HepG2 (cell line): ENCODE measurements around the gene ACER2. TPM values are rescaled to one million over a fixed set of nuclear protein-coding genes. Genes with fewer than 3 reads are reported as not detected.

Source experiments
- ATAC-seq: fragments of 200-7000 bp; cut with Tn5 transposase; 3 replicates; pipeline ENCODE4 v1.9.1; 2020; ENCODE audit warnings: mild to moderate bottlenecking, moderate library complexity
- BruUV-seq: library from RNA; stranded (reverse); fragments of 400-500 nt; replicated peaks from 2 replicates; lab custom pipeline; 2021; lab: Mats Ljungman, UMichigan
- CTCF ChIA-PET: fragments of 300-600 bp; formaldehyde crosslinking; extraction: SDS; loops from one replicate; lab custom pipeline; 2021; ENCODE audit warnings: low total read pairs, inconsistent platforms, low intra/inter-chr PET ratio; lab: Yijun Ruan, JAX
- POLR2A ChIA-PET: fragments of 350-600 bp; sonication (Branson Sonifier 250); formaldehyde crosslinking; loops from one replicate; lab custom pipeline; 2020; ENCODE audit warnings: antibody characterized with exemption, inconsistent platforms; lab: Yijun Ruan, JAX
- DNase-seq: peaks from one replicate; pipeline ENCODE4 v3.0.0-alpha.2; 2015; ENCODE audit warnings: low spot score
- FAIRE-seq: peaks from 3 replicates; lab custom pipeline; 2011; peaks lifted over from hg19 to GRCh38; lab: Jason Lieb, UNC
- H2AFZ ChIP-seq: one replicate; pipeline ENCODE4 v1.6.1; 2011; ENCODE audit warnings: low read length, inconsistent platforms
- H3K27ac ChIP-seq: fragments of 300-600 bp; 3 replicates; pipeline ENCODE4 v1.8.0; 2011; ENCODE audit warnings: mixed run types, mild to moderate bottlenecking, mixed read lengths, low read length, inconsistent platforms; ENCODE audit not compliant: insufficient read depth; ENCODE audit errors: extremely low read length
- H3K27me3 ChIP-seq, 2 experiments: fragments of 200-600 bp in 1 of 2; 2 replicates in 1 of 2; 3 replicates in 1 of 2; pipeline versions ENCODE4 v1.6.0 to v1.8.0; 2011; ENCODE audit warnings: low read length in 2 of 2, mild to moderate bottlenecking in 2 of 2, moderate library complexity in 2 of 2, inconsistent platforms in 1 of 2; ENCODE audit not compliant: insufficient read depth in 2 of 2, control insufficient read depth in 1 of 2
- H3K36me3 ChIP-seq, 2 experiments: fragments of 200-600 bp in 1 of 2; replicated peaks in 1 of 2; 2 replicates in 1 of 2; 3 replicates in 1 of 2; pipeline versions ENCODE4 v1.5.1 to v1.8.0; 2011; ENCODE audit warnings: low read length in 2 of 2, inconsistent platforms in 1 of 2; ENCODE audit not compliant: insufficient read depth in 2 of 2, control insufficient read depth in 1 of 2
- H3K4me1 ChIP-seq: 2 replicates; pipeline ENCODE4 v1.5.1; 2012; ENCODE audit warnings: low read length, inconsistent platforms; ENCODE audit not compliant: insufficient read depth
- H3K4me2 ChIP-seq: 2 replicates; pipeline ENCODE4 v1.6.0; 2011; ENCODE audit warnings: low read depth, low read length, inconsistent platforms
- H3K4me3 ChIP-seq, 3 experiments: fragments of 200-600 bp in 1 of 3; sonication (generic), shearing (Covaris generic) in 1 of 3; replicated peaks in 1 of 3; 2 replicates each; pipeline ENCODE4 v1.5.1; 2011 to 2016; ENCODE audit warnings: low read length in 3 of 3, inconsistent platforms in 2 of 3, low read depth in 2 of 3, mild to moderate bottlenecking in 2 of 3, control low read depth in 1 of 3, mixed read lengths in 1 of 3; ENCODE audit not compliant: insufficient read depth in 1 of 3
- H3K79me2 ChIP-seq: one replicate; pipeline ENCODE4 v1.6.1; 2011; ENCODE audit warnings: low read length, inconsistent platforms; ENCODE audit not compliant: insufficient read depth
- H3K9ac ChIP-seq: 2 replicates; pipeline ENCODE4 v1.6.0; 2011; ENCODE audit warnings: mild to moderate bottlenecking, low read depth, low read length, inconsistent platforms; ENCODE audit not compliant: insufficient read depth
- H3K9me3 ChIP-seq: 2 replicates; pipeline ENCODE4 v1.5.1; 2012; ENCODE audit warnings: mild to moderate bottlenecking, low read length
- H4K20me1 ChIP-seq: 2 replicates; pipeline ENCODE4 v1.6.0; 2011; ENCODE audit warnings: inconsistent platforms, mild to moderate bottlenecking, low read length, moderate library complexity; ENCODE audit not compliant: insufficient read depth
- AHR ChIP-seq: IDR thresholded peaks from 2 replicates; pipeline ENCODE4 v1.6.1; 2018; ENCODE audit warnings: missing genetic modification reagents, missing compliant biosample characterization
- CCDC6 ChIP-seq: sonication (generic); formaldehyde crosslinking; IDR thresholded peaks from 2 replicates; pipeline ENCODE4 v1.8.1; 2022; ENCODE audit warnings: mild to moderate bottlenecking, missing genetic modification reagents, moderate library complexity
- CHD2 ChIP-seq: IDR thresholded peaks from 2 replicates; pipeline ENCODE4 v1.6.1; 2011; ENCODE audit warnings: low read depth, low read length, improper control_type of control experiment
- GTF2F1 ChIP-seq: fragments of 150-350 bp; IDR thresholded peaks from 2 replicates; pipeline ENCODE4 v1.6.1; 2014; ENCODE audit warnings: low read length
- HOXD1 ChIP-seq: sonication (generic); formaldehyde crosslinking; IDR thresholded peaks from 2 replicates; pipeline ENCODE4 v1.5.0; 2020; ENCODE audit warnings: missing genetic modification reagents
- MAF1 ChIP-seq: sonication (generic); formaldehyde crosslinking; IDR thresholded peaks from 2 replicates; pipeline ENCODE4 v1.5.0; 2020; ENCODE audit warnings: missing genetic modification reagents, borderline replicate concordance
- PHF21A ChIP-seq: sonication (generic); formaldehyde crosslinking; IDR thresholded peaks from 2 replicates; pipeline ENCODE4 v1.5.0; 2020; ENCODE audit warnings: mild to moderate bottlenecking, missing genetic modification reagents
- POLR2G ChIP-seq: fragments of 200-400 bp; formaldehyde crosslinking; IDR thresholded peaks from 2 replicates; pipeline ENCODE4 v1.6.1; 2018; ENCODE audit warnings: mild to moderate bottlenecking, low read depth, low read length, moderate library complexity
- PPARG ChIP-seq: conservative IDR thresholded peaks from 2 replicates; pipeline ENCODE4 v1.6.1; 2016; ENCODE audit warnings: missing biosample characterization, missing genetic modification reagents
- RAD51 ChIP-seq: fragments of 450-650 bp; IDR thresholded peaks from 2 replicates; pipeline ENCODE4 v1.6.1; 2016; ENCODE audit warnings: borderline replicate concordance
- SIX4 ChIP-seq: sonication (generic); formaldehyde crosslinking; IDR thresholded peaks from 2 replicates; pipeline ENCODE4 v1.4.0; 2020; ENCODE audit warnings: missing genetic modification reagents
- SMAD1 ChIP-seq: sonication (generic); formaldehyde crosslinking; IDR thresholded peaks from 2 replicates; pipeline ENCODE4 v1.4.0; 2020; ENCODE audit warnings: missing genetic modification reagents, low read depth, mild to moderate bottlenecking, borderline replicate concordance
- SMARCC2 ChIP-seq: fragments of 450-650 bp; IDR thresholded peaks from 2 replicates; pipeline ENCODE4 v1.6.1; 2017; ENCODE audit warnings: antibody characterized with exemption, mild to moderate bottlenecking
- TARDBP ChIP-seq: sonication (generic); formaldehyde crosslinking; IDR thresholded peaks from 2 replicates; pipeline ENCODE4 v1.8.0; 2022; ENCODE audit warnings: mild to moderate bottlenecking, missing genetic modification reagents
- ZBTB10 ChIP-seq: sonication (generic); formaldehyde crosslinking; IDR thresholded peaks from 2 replicates; pipeline ENCODE4 v1.4.0; 2020; ENCODE audit warnings: missing genetic modification reagents, borderline replicate concordance
- ZNF12 ChIP-seq: sonication (generic); formaldehyde crosslinking; IDR thresholded peaks from 2 replicates; pipeline ENCODE4 v1.5.0; 2020; ENCODE audit warnings: missing genetic modification reagents
- ZNF235 ChIP-seq: sonication (generic); formaldehyde crosslinking; IDR thresholded peaks from 2 replicates; pipeline ENCODE4 v1.8.1; 2023; ENCODE audit warnings: mild to moderate bottlenecking, missing genetic modification reagents, borderline replicate concordance
- ZNF256 ChIP-seq: sonication (generic); formaldehyde crosslinking; conservative IDR thresholded peaks from 2 replicates; pipeline ENCODE4 v1.4.0; 2020; ENCODE audit warnings: missing genetic modification reagents
- ZNF282 ChIP-seq: fragments of 450-650 bp; IDR thresholded peaks from 2 replicates; pipeline ENCODE4 v1.6.1; 2018; ENCODE audit not compliant: partially characterized antibody
- ZNF367 ChIP-seq: sonication (generic); formaldehyde crosslinking; IDR thresholded peaks from 2 replicates; pipeline ENCODE4 v1.4.0; 2020; ENCODE audit warnings: missing genetic modification reagents, borderline replicate concordance
- ZNF768 ChIP-seq: sonication (generic); formaldehyde crosslinking; IDR thresholded peaks from 2 replicates; pipeline ENCODE4 v1.4.0; 2020; ENCODE audit warnings: missing genetic modification reagents
- ZSCAN31 ChIP-seq: sonication (generic); formaldehyde crosslinking; IDR thresholded peaks from 2 replicates; pipeline ENCODE4 v1.5.0; 2020; ENCODE audit warnings: low read depth, mild to moderate bottlenecking, missing genetic modification reagents
- WGBS: methylation state at CpG from one replicate; pipeline ENCODE4 v1.1.6; 2017; ENCODE audit warnings: low lambda C conversion rate; 5-methylcytosine and 5-hydroxymethylcytosine counted together
- in situ Hi-C: cut with HindIII; loops from 2 replicates; pipeline ENCODE4 v1.10.0; 2017; ENCODE audit warnings: low pct_unique_long_range_greater_than_20kb; ENCODE audit not compliant: extremely low pct_ligation_motif_present
- intact Hi-C: fragments of 100-400 bp; cut with micrococcal nuclease; formaldehyde crosslinking; loops from one replicate; pipeline ENCODE4 v1.10.0; 2022; ENCODE audit not compliant: unreplicated experiment
- polyA plus RNA-seq, 8 experiments: library from polyadenylated mRNA; depleted of rRNA in 3 of 8; stranded (reverse) in 7 of 8; unstranded in 1 of 8; fragments of >200 nt; fragmentation: Illumina TruSeq in 4 of 8; extraction: Trizol in 4 of 8; gene quantifications; 2 replicates each; pipeline versions ENCODE4 v1.2.1 to v1.2.3, GENCODE V29; 2011 to 2016; ENCODE audit warnings: low read depth in 4 of 8, missing spikeins in 1 of 8, mixed read lengths in 1 of 8; ENCODE audit not compliant: insufficient read depth in 1 of 8
- total RNA-seq, 5 experiments: library from RNA; depleted of rRNA; stranded (reverse); fragments of >200 nt; fragmentation: Illumina TruSeq; extraction: Trizol; gene quantifications; 2 replicates each; pipeline ENCODE4 v1.2.3, GENCODE V29; 2016; ENCODE audit warnings: low read depth in 1 of 5

The ACER2 gene
- total and polyA plus RNA-seq, 2 of the 13 experiments (the other 11 are each of a cell fraction or from before 2014, with no cell fraction given), result 1.9 to 3.4 TPM

- ChIA-PET POLR2A (no interaction called here), CTCF (no interaction called here)
- 95% methylated on average over 2 of the region's 2 CpGs for WGBS
- Histone ChIP-seq H4K20me1 (no peaks in the 10 kb centered on the region), H3K4me1 (peaks cover 10% of the 10 kb centered on the region; the same call in 1 of the 2 replicates), H3K36me3 (no peaks in the 10 kb centered on the region), H3K9me3 (no peaks in the 10 kb centered on the region), H3K4me2 (no peak overlapping the region), H3K9ac (no peak overlapping the region), H2AFZ (no peak overlapping the region), H3K27ac (no peak overlapping the region), H3K4me3 (no peak overlapping the region), H3K27me3 (no peaks in the 10 kb centered on the region), H3K79me2 (no peaks in the 10 kb centered on the region)
- in situ Hi-C loops (no loop called here), intact Hi-C loops (no loop called here)
- no TSS peak for BruUV-seq
- TF ChIP-seq PHF21A (CRISPR knock-in tag), result no peak
- no peak for TF ChIP-seq CHD2
- TF ChIP-seq ZNF367, result no peak
- no peak for TF ChIP-seq ZNF768 (CRISPR knock-in tag)
- no peak for TF ChIP-seq POLR2G
- TF ChIP-seq HOXD1, result no peak
- TF ChIP-seq ZNF256 (CRISPR knock-in tag), result no peak
- TF ChIP-seq AHR (CRISPR knock-in tag), result no peak
- no peak for TF ChIP-seq SMARCC2
- DNase-seq (no peak), ATAC-seq (no peak), FAIRE-seq (no peak)
Observed at GRCh38 chr9:19416143-19416542, 7.3 kb downstream of the ACER2 start.

- Histone ChIP-seq H3K4me1 (no peaks in the 10 kb centered on the region), H3K27ac (no peak overlapping the region), H3K9me3 (no peaks in the 10 kb centered on the region), H3K4me3 (no peak overlapping the region), H3K9ac (no peak overlapping the region), H3K79me2 (no peaks in the 10 kb centered on the region), H3K4me2 (no peak overlapping the region), H4K20me1 (no peaks in the 10 kb centered on the region), H2AFZ (no peak overlapping the region), H3K36me3 (no peaks in the 10 kb centered on the region), H3K27me3 (no peaks in the 10 kb centered on the region)
- intact Hi-C loops (no loop called here), in situ Hi-C loops (no loop called here)
- POLR2A ChIA-PET, result no interaction called here
- CTCF ChIA-PET, result no interaction called here
- no TSS peak for BruUV-seq
- FAIRE-seq, result no peak
- DNase-seq, result no peak
- 100% methylated on average over 1 of the region's 1 CpG for WGBS
- ATAC-seq, result no peak
- TF ChIP-seq SMAD1 (CRISPR knock-in tag), result no peak
- no peak for TF ChIP-seq RAD51
- no peak for TF ChIP-seq ZSCAN31 (CRISPR knock-in tag)
- no peak for TF ChIP-seq MAF1 (CRISPR knock-in tag)
- no peak for TF ChIP-seq TARDBP (CRISPR knock-in tag)
- no peak for TF ChIP-seq ZNF12 (CRISPR knock-in tag)
- TF ChIP-seq SIX4 (CRISPR knock-in tag), result no peak
- no peak for TF ChIP-seq PPARG (CRISPR knock-in tag)
- TF ChIP-seq CCDC6 (CRISPR knock-in tag), result no peak
- TF ChIP-seq ZNF282, result no peak
- TF ChIP-seq GTF2F1, result no peak
- no peak for TF ChIP-seq ZBTB10 (CRISPR knock-in tag)
- no peak for TF ChIP-seq ZNF235 (CRISPR knock-in tag)
Observed at GRCh38 chr9:19420877-19421276, 12.1 kb downstream of the ACER2 start.
